ENCODE results near the gene TSPAN2.

The TSPAN2 gene

DNA sequence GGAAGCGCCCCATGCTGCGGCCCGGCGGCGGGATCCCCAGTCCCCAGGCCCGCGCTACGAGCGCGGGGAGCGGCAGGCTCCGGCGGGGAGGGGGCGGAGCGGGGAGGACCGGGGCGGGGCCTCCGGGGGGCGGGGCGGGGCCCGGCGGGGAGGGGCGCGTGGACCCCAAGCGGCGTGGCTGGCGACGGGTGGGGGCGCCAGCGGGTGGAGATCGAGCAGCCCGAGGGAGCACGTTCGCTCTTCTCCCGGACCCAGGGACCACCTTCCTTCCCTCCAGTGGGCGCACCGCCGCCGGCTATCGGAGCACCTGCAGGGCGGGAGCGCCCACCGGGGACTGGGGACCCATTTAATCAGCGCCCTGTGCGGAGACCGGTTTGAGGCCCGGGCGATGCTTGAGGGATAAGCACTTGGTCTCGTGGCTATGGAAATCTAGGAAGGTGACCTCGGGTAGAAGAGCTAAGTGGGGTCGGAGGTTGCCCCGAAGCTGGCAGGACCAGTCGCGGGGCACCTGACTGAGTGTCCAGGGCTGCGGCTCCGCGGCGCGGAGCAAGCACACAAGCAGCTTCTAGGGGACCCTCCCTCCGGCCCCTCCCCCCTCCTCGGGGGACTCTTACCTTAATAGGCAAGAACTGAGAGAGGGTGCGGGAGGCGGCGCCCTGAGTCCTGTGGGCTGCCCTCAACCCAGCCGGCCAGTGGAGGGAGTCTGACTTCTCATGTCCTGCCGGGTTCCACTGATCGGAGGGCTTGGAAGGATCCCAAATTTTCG, at the start of gene TSPAN2:
Gene TSPAN2, minus strand, starts transcription at position 84 of the 766 bp plus-strand sequence. Its CDS starts 71 bp downstream, at position 13.
- DNase-seq (ENCODE audit: low spot score) = peak; percentile 57

DNA sequence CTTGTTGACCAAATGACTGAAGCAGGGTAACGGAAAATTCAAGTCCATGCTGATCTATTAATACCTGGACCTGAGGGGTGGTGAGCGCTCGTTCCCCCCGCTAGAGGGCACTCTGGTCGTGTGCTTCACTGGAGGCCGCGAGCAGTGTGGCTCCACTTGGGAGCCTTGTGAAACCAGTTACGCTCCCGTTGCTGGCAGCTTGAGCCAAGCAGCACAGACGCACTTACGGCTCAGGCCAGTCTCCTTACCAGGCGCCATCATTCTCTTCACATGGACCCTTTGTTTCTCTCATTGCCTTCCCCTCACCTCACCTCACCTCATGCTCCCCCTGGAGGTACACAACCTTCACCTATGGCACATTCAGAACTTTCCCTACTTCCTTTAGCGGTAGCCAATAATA, 49.7 kb upstream of the TSPAN2 start:
- DNase-seq (ENCODE audit: low spot score) = peak; percentile 89

DNA sequence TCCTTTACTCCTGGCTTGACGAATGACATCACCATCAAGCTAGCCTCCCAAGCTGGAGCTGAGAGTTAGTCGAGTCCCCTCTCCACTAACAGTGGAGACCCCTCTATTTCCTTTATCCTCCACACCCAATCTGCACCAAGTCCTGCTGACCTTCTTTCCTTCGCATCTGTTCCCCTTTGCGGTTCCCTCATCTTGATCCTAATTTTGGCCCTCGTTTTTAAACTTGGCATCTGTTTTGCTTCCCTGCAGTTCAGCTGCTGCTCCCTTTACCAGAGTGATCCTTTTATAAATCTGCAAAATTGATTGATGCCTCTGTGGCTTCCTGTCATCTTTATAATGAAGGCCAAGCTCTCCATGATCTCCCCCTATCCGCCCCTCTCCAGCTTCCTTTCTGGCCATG, 49.0 kb upstream of the TSPAN2 start:
- no peak for DNase-seq (ENCODE audit: low spot score)

DNA sequence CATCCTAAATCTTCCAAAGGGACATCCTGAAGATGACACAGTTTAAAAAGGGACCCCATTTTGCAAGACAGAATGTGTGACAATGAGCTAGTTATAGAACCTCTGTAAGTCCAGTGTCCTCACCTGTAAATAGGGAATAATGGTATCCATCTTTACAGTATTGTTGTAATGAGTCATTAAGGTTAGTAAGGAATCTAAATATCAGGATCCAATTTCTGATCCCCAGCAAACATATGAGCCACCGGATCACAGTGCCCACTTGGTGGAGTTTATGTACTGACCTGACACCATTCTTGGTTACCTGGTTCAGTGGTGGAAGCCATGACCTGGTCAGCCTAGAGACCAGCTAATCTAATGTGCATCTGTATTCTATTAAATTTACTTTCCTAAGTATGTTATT, 47.9 kb upstream of the TSPAN2 start:
- DNase-seq (ENCODE audit: low spot score) = no peak

DNA sequence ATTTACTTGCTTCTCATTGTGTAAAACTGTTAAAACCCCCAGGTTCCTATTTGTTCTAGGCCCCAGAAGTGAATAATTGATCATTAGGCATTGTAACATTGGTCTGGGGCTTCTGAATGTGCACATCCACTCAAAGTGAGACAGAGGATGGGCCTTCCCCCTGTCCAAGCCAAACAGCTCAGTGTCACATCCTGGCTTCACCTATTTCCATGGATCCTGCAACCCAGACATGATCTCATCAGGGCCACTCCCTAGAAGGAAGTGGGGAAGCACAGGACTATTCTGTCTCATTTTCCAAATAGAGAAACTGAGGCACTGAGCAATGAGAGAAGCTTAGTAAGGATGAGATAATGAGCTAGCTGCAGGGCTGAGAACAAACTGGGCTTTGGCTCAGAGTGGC, 47.4 kb upstream of the TSPAN2 start:
- no peak for DNase-seq (ENCODE audit: low spot score)

DNA sequence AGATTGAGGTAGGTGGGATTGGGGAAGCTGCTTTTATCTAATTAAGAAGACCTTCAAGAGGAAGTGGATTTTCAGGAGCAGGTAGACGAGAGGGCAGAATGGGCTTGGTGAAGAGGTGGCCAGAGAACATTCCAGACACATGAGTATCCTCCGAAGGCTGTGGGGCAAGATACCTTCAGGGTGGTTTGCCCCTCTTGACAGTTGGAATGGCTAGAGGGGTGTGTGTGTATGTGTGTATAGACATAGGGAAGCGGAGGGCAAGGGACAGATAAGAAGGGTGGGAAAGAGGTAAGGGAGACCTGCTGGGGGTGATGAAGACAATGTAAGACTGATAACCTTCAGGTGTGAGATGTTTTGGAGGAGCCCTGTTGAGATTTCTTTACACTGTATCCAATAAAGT, 46.8 kb upstream of the TSPAN2 start:
- DNase-seq (ENCODE audit: low spot score) = no peak

DNA sequence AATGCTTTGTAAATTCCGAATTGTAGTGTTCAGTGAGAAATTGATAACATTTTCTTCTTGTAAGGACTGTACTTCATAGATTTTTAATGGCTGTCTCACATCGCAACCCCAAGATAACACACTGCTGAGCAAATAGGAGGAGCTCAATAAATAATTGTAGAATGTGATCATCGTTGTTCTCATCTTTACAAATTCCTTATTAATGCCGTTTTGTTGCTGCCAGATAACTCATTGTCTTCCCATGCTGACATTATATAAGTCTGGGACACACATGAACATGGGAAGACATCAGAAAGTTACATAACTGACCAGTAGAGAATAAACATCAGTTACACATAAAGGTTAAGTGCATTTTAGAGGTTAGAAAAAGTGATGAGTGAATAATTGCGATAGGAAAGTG, 46.4 kb upstream of the TSPAN2 start:
- DNase-seq (ENCODE audit: low spot score) = no peak

DNA sequence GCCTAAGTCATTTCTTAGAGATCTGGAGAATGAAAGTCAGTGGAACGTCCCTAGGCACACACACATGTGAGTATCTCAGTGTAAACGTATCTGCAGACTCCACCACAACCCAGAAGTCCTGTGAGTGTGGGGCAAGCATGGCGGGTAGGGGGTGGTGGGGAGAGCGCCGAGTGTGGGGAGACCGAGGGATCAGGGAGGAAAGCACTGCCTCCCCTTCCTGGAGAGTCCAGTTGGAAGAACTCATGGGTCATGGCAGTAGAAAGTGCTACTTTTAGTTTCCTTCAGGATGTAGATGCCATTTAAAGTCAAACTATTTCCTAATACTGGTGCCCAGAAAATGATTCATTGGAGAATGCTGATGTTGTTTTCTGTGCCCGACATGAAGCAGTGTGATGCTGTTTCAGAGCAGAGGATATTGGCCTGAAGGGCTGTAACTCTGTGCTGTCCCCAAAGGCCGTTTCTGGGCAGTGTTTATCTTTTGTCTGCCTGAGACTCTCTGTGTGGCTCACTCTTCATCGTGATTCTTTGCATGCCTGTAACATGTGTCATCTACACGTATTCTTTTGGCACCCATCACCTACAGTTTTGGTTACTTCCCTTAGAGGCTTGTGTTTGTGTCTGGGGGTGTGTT, 45.7 kb upstream of the TSPAN2 start:
- DNase-seq (ENCODE audit: low spot score) = no peak

DNA sequence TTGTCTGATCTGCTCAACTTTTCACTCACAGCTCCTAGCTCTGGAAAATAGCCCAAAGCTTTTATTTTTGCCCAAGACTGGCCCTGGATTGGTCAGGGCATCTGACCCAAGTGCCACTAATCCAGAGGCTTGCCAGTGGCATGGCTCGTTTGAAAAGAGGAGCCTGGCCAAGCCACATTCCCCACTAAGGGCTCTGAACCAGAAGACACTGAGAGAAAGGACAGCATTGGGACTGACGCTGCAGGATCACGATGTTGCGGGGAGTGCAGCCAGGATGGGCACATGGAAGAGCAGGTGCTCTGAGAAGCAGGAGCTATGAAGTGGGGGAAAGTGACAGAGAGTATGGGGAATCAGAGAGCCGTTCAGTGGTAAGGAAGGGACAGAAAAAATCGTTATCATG, 44.9 kb upstream of the TSPAN2 start:
- no peak for DNase-seq (ENCODE audit: low spot score)

DNA sequence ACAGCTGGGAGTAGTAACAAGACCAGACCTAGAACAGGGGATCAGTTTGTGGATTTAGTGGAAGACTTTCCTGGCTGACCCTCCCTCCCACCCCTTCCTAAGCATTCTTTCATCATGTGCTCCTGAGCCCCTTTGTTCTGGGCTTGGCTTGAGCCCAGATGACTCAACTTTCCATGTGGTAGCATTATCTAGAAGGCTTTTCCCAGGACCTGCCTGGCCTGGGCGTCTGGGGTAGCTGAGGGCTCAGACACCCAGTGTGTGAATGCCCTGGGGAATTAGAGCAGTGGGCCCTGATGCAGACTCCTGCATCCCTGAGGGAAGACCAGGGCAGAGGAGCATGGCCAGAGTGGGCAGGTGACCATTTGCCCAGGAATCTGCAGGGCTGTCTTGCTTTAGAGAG, 44.1 kb upstream of the TSPAN2 start:
- no peak for DNase-seq (ENCODE audit: low spot score)

DNA sequence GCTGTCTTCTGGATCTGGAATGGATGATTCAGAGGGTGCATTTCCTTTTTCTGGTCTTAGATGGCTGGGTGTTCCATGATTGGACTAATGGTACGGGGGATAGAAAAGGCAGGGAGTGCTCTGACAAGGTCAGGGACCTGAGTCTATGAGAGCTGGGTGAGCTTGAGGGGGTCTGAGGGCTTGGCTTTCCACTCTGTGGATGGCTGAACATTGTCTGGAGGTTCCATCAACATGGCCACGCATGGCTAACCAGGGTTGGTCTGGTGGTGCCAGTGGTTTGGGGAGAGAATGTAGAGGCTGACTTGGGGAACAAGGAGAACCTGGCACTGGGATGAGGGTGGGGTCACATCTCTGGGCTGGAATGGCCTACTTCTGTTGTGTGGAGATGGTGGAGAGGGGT, 41.5 kb upstream of the TSPAN2 start:
- no peak for DNase-seq (ENCODE audit: low spot score)

DNA sequence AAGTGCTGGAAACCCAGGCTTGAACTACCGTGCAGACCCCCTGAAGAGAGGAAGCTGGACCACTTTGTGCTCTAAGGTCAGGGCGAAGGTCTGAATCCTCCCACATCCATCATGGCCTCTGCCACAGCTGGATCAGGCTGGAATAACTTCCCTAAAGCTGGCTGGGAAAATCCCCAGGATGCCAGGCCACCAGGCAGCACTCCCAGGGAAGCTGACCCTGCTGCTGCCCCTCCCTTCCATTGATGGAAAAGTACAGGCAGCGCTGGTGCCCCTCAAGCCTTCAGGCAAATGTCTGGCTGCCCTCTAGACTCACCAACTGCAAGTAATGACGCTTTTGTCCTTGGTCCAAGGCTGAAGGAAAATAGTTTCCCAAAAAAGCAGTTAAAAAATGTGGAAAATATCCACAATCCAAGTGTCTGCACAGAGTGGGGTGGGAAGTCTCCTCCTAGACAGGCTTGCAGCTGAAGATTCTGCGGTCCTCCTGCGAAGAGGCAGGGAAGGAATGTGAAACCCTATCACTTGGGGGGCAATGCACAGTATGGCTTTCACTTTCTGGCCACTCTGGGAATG, 39.9 kb upstream of the TSPAN2 start:
- DNase-seq (ENCODE audit: low spot score) = no peak

DNA sequence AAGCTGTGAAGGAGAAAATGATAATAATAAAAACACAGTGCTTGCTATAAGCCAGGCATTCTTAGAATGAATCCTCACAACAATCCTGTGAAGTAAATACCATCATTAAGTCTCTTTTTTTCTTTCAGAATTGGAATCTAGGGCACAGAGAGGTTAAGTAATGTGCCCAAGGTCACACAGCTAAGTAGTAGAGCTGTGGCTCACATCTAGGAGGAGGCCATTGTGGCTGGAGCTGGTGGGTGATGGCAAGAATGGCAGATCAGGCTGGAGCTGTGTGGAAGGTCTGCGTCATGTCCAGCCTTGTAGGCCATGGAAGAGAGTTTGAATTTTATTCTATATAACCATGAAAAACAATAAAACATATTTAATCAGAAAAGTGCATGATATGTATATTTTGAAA, 38.2 kb upstream of the TSPAN2 start:
- no peak for DNase-seq (ENCODE audit: low spot score)

DNA sequence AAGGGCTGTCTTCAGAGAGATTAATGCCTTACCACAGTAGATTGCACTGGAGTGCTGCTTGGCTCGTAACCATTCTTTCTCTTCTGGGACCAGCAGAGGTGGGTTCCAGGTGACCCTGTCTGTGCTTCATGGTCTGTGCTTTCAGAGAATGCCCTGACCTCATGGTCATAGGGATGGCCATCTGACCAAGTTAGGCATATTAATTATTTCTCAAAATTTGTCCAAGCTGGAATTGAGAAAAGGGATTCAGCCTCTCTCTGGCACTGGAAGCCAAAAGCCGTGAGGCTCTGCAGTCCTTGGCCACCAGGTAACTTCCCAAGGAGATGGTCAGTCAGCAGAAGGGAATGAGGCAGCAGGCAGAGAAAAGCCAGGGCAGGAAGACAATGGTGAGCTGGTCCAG, 37.2 kb upstream of the TSPAN2 start:
- DNase-seq (ENCODE audit: low spot score) = no peak

DNA sequence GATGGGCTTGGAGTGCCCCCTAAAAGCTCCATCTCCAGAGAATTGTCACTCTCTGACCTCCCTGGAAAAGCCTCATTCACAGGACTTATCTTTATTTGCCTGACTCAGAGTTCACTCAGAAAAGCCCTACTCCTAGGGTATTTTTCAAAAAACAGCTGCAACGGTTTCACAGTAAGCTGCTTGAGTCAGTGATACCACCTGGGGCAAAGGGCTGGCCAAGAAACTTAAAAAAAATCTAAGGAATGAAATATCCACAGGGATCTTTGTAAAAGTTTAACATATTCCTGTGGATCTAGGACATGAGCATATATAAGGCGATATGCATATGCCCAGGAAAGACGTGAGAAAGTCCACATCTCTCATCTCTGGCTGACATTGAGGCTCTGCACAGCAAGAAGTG, 33.8 kb upstream of the TSPAN2 start:
- no peak for DNase-seq (ENCODE audit: low spot score)

DNA sequence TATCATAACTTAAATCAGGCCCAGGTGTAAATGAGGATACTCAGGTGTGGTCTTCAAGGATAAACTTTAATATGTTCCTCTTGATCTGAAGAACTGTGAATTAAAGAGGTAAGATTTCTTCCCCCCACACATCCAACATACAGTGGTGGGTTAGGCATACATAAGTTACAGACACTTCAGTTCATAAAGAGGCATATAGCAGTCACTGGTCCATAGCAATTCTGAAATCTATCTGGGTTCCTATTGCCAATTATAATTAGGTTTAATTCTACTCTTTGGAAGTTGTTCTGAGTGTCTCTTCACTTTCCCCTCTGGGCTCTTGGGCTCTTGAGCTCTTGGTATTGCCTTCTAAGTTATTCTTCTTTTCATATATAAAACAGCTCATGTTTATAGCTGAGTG, 32.5 kb upstream of the TSPAN2 start:
- no peak for DNase-seq (ENCODE audit: low spot score)

DNA sequence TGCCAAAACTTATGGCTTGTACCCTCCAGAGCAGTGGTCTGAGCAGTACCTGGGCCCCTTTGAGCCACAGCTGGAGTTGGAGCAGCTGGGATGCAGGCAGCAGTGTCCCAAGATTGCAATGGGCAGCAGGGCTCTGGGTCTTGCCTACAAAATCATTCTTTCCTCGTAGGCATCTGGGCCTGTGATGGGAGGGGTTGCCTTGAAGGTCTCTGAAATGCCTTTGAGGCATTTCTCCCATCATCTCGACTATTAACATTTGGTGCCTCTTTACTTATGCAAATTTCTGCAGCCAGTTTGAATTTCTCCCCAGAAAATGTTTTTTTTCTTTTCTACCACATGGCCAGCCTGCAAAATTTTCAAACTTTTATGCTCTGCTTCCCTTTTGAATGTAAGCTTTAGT, 31.0 kb upstream of the TSPAN2 start:
- DNase-seq (ENCODE audit: low spot score) = no peak

DNA sequence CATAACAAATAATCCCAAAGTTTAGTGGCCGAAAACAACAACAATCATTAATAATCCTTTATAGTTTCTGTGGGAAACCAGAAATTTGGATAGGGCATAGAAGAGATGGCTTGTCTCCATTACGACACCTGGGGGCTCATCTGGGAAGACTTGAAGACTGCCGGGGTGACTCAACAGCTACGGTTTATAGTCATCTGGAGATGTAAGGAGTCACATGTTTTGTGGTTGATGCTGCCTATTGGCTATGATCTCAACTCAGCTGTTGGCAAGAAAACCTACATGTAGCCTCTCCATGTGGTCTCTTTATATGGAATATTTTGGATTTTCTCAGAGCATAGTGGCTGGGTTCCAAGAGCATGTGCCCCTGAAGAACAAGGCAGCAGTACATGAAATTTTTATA, 29.3 kb upstream of the TSPAN2 start:
- DNase-seq (ENCODE audit: low spot score) = no peak

DNA sequence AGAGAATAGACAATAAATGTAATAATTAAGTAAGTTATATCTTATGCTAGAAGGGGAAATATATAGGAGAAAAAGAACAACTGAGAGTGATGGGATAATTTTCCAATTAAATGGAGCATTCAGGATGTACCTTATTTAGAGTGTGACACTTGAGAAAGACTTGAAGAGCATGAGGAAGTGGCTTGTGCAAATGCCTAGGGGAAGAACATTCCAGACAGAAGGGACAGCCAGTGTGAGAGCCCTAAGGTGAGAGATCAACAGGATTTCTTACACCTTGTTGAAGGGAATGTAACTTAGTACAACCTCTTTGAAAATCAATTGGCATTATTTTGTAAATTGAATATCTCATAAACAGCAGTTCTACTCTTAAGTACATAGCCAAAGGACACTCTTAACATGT, 28.8 kb upstream of the TSPAN2 start:
- no peak for DNase-seq (ENCODE audit: low spot score)

DNA sequence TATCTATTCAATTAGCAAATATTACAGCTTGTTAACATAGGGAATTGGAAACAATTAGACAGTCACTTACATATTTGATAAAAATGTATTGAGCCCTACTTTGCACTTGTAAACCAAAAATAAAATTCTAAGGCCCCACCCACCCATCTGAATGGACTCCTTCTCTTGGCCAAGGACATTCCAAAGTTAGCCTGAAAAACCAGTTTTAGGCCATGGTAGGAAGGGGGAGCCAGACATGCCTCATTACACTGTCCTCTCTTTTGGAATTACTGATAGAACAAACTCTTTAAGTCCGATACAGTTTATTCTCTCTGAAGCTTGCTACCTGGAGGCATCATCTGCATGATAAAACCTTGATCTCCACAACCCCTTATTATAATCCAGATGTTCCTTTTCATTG, 28.0 kb upstream of the TSPAN2 start:
- no peak for DNase-seq (ENCODE audit: low spot score)

DNA sequence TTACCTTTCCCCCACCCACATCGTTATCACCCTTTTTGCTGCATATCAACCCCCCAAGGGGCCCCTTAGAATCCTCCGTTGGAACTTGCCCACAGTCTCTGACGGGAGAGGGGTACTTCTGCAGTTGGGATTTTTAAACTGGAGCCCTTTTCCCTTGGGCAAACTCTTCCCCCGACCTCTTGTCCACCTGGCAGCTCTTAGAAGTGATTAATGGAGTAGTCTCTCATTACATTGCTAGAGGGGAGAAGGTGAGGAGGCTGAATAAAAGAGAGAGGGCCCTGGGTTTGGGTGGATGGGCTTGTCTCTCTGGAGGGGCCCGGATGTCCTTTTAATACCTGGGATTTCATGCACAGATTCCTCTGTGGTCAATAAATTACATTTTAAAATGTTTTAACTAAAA, 27.2 kb upstream of the TSPAN2 start:
- DNase-seq (ENCODE audit: low spot score) = no peak

DNA sequence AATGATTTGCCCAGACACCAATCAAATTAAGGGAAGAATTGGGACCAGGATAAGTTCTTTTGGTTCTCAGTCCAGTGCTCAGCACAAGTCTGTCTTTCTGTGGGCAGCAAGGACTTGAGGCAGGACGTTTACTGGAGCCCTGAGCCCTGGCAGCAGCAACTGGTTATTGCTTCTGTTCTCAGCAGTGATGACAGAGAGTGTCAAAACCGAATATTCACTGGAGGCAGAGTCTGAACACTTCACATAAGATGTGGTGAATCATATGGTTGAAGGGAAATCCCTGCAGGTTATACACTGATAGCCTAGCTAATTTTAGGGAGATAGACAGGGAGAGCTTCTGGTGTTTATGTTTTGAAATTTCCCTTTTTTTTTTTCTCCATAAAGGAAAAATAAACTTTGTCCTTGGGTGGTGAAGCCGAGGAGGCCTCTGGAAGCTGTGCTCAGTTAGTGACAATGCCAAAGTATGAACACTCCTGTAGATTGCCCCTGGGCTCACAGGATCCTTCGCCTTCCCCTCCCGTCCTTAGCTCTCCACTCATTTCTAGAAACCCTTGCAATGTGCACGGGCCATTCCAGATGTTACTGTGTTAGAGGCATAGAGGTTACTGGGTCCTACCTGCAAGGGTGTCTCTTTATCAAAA, 26.3 kb upstream of the TSPAN2 start:
- DNase-seq (ENCODE audit: low spot score) = no peak

DNA sequence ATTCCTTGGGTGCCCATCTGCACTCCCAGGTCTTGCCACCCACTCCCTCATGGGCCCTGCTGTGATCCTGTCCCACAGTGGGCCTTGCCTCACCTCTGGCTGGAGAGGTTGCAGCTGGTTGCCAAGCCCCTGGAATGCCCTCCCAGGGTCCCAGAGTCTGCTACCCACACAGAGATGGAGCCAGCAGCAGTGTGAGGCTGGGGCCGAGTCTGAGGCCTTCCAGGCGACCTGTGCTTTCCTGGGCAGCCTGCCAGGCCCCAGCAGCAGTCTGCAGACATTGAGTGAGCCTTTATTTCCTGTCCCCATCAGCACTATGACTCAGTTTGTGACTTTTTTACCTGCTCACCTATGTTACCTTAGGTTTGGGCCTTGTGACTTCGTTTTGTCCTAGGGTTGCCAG, 25.0 kb upstream of the TSPAN2 start:
- no peak for DNase-seq (ENCODE audit: low spot score)

Data from D341Med (cell line).